Measurements from ENCODE around the gene FAF1.

Gene FAF1

GRCh38 chr1:50930965-50931737, 28.9 kb downstream of the FAF1 start:
- ChIA-PET CTCF (interaction anchor here (0.6 kb wide), 1 partner anchor 156 kb away, joined by 3 read pairs; no protein-coding TSS in a partner anchor), POLR2A (ENCODE audit: low non-redundant PET) (no interaction called here)
- TF ChIP-seq, protein P1, sequence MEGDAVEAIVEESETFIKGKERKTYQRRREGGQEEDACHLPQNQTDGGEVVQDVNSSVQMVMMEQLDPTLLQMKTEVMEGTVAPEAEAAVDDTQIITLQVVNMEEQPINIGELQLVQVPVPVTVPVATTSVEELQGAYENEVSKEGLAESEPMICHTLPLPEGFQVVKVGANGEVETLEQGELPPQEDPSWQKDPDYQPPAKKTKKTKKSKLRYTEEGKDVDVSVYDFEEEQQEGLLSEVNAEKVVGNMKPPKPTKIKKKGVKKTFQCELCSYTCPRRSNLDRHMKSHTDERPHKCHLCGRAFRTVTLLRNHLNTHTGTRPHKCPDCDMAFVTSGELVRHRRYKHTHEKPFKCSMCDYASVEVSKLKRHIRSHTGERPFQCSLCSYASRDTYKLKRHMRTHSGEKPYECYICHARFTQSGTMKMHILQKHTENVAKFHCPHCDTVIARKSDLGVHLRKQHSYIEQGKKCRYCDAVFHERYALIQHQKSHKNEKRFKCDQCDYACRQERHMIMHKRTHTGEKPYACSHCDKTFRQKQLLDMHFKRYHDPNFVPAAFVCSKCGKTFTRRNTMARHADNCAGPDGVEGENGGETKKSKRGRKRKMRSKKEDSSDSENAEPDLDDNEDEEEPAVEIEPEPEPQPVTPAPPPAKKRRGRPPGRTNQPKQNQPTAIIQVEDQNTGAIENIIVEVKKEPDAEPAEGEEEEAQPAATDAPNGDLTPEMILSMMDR (conservative IDR thresholded peaks at IDR 0.05; ENCODE audit: low read depth), result no peak
- no peak for DNase-seq (ENCODE audit: low spot score)
- no peak overlapping the region for H3K27ac ChIP-seq

DNA sequence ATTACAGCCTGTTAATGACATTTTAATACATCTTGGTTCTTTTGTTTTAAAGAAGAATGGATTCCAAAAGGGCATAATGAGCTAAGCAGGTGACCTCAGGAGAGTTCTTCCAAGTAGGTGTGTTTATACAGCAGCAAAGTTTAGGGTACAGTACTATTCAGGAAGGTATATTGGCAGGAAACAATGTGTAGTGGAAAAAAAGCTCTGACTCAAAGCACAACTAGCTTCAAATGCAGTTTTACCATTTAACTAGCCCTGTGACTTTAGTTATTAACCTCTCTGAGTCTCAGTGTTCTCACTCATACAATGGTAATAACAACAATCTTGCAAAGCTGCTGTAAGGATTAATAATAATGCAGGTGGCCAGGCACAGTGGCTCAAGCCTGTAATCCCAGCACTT, 29.9 kb downstream of the FAF1 start:
- DNase-seq (ENCODE audit: low spot score), result no peak
- H3K27ac ChIP-seq, result peak overlapping the region; percentile 37
- ChIA-PET CTCF (interaction anchor here (0.5 to 1.4 kb wide), 7 partner anchors 30 to 359 kb away, joined by 3 to 8 read pairs (median 4); partner anchors contain the start of gene FAF1), POLR2A (ENCODE audit: low non-redundant PET) (no interaction called here)
- TF ChIP-seq, protein P1 (conservative IDR thresholded peaks at IDR 0.05; ENCODE audit: low read depth), result no peak

DNA sequence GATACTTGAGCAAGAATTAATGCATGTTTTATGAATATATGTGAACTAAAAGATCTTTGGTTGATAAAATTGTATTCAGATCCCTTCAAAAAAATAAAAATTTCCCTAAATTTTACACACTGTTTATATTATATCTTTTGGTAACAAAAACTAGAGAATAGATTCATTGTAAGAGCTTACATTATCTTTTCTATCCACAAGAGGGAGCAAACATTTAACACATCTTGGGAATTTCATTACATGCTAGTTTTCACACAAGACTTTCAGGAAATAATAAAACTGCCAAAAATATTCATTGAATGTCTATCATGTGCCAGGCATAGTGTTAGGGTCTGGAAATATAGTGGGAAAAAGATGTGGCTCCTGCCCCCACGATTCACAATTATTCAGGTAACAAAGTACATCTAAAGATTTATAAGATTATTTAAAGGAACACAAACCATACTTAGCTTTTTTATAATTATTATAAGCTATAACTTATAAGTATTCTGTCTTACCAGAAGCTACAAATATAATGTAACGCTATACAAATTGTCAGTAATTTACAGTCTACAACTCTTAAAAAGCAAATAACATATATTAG, 30.6 kb downstream of the FAF1 start:
- CTCF ChIA-PET, result interaction anchor here (0.5 to 1.4 kb wide), 13 partner anchors 13 to 358 kb away, joined by 3 to 8 read pairs (median 3); partner anchors contain the start of gene FAF1
- H3K27ac ChIP-seq, result no peak overlapping the region
- peak; percentile 19 for DNase-seq (ENCODE audit: low spot score)
- TF ChIP-seq, protein P1 (conservative IDR thresholded peaks at IDR 0.05; ENCODE audit: low read depth), result peak; percentile 67
- POLR2A ChIA-PET (ENCODE audit: low non-redundant PET), result no interaction called here

- DNase-seq (ENCODE audit: low spot score), result no peak
- no peak overlapping the region for H3K27ac ChIP-seq
- ChIA-PET CTCF (no interaction called here), POLR2A (ENCODE audit: low non-redundant PET) (no interaction called here)
- TF ChIP-seq, protein P1 (conservative IDR thresholded peaks at IDR 0.05; ENCODE audit: low read depth), result no peak
Measured at GRCh38 chr1:50923564-50923963, 36.5 kb downstream of the FAF1 start.

GRCh38 chr1:50921029-50921428, 39.0 kb downstream of the FAF1 start:
- CTCF ChIA-PET, result no interaction called here
- H3K27ac ChIP-seq, result no peak overlapping the region
- TF ChIP-seq, protein P1 (conservative IDR thresholded peaks at IDR 0.05; ENCODE audit: low read depth), result no peak
- POLR2A ChIA-PET (ENCODE audit: low non-redundant PET), result no interaction called here
- no peak for DNase-seq (ENCODE audit: low spot score)

DNA sequence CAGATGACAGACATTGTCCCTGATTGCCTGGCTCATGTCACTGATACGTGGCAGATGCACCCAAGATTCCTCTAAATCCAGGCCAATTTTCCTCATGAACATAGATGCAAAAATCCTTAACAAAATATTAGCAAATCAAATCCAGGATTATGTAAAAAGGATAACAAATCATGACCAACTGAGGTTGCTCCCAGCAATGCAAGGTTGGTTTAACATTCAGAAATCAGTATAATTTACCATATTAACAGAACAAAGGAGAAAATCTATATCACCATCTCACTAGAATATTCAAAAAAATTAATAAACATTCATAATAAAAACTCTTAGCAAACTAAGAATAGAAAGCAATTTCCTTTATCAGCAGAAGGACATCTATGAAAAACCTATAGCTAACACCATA, 39.7 kb downstream of the FAF1 start:
- CTCF ChIA-PET, result no interaction called here
- no peak for DNase-seq (ENCODE audit: low spot score)
- TF ChIP-seq, protein P1 (conservative IDR thresholded peaks at IDR 0.05; ENCODE audit: low read depth), result no peak
- H3K27ac ChIP-seq, result no peak overlapping the region
- POLR2A ChIA-PET (ENCODE audit: low non-redundant PET), result no interaction called here

Measured in RWPE1 (cell line).